ENCODE measurements around the gene TATDN3. TPM values are rescaled to one million over a fixed set of nuclear protein-coding genes. Genes with fewer than 3 reads are reported as not detected.
"Not testable (repeated sequence)": the region's sequence is repeated elsewhere in the genome, so short reads cannot be mapped to it uniquely, and the experiment has no call there.

Gene TATDN3
- total RNA-seq, 2 donors from 2014 or later: 11.4 to 12.2 TPM

GRCh38 chr1:212858461-212859265 lies 67.0 kb downstream of the TATDN3 start:
- DNase-seq (ENCODE audit: low spot score): peak; percentile 81
- intact Hi-C loops (cut with DNase I): no loop called here

- intact Hi-C loops (cut with DNase I): no loop called here
- DNase-seq (ENCODE audit: low spot score): no peak
These were observed 69.3 kb downstream of the TATDN3 start for GRCh38 chr1:212860713-212861581.

GRCh38 chr1:212862111-212862690 lies 70.5 kb downstream of the TATDN3 start:
- intact Hi-C loops (cut with DNase I): no loop called here
- DNase-seq (ENCODE audit: low spot score): no peak

GRCh38 chr1:212863345-212863744 lies 71.7 kb downstream of the TATDN3 start:
- DNase-seq (ENCODE audit: low spot score); intact Hi-C loops (cut with DNase I): not testable (repeated sequence)

- no peak for DNase-seq (ENCODE audit: low spot score)
- intact Hi-C loops (cut with DNase I): no loop called here
These were observed 72.5 kb downstream of the TATDN3 start for GRCh38 chr1:212864201-212864600.

Other genes starting within 250 kb of the TATDN3 start
- 100 to 1,000 TPM in 1 of 2 donors, 10 to 100 TPM in 1; 43.4 to 193 TPM for gene ATF3, start 183.1 kb upstream of the TATDN3 start, total RNA-seq
- gene BATF3, start 92.1 kb upstream of the TATDN3 start, total RNA-seq: 10 to 100 TPM; 10.8 to 20.1 TPM
- gene NSL1, start 117 bp upstream of the TATDN3 start, total RNA-seq: 10 to 100 TPM; 29.1 to 33.4 TPM
- not detected for gene SPATA45, start 55.8 kb downstream of the TATDN3 start, total RNA-seq
- 1 to 10 TPM; 5.9 to 6.7 TPM for gene FLVCR1, start 66.4 kb downstream of the TATDN3 start, total RNA-seq
- 1 to 10 TPM; 3.3 to 4.8 TPM for gene VASH2, start 158.6 kb downstream of the TATDN3 start, total RNA-seq
- gene ANGEL2, start 224.0 kb downstream of the TATDN3 start, total RNA-seq: 10 to 100 TPM; 29.7 to 31.1 TPM